ENCODE measurements around the gene PRKCB. TPM values are rescaled to one million over a fixed set of nuclear protein-coding genes. Genes with fewer than 3 reads are reported as not detected.

PRKCB gene
- total and polyA plus RNA-seq, 2 donors (not counting 1 experiment from before 2014, with no cell fraction given), result 0.01 TPM; not detected in 1

DNA sequence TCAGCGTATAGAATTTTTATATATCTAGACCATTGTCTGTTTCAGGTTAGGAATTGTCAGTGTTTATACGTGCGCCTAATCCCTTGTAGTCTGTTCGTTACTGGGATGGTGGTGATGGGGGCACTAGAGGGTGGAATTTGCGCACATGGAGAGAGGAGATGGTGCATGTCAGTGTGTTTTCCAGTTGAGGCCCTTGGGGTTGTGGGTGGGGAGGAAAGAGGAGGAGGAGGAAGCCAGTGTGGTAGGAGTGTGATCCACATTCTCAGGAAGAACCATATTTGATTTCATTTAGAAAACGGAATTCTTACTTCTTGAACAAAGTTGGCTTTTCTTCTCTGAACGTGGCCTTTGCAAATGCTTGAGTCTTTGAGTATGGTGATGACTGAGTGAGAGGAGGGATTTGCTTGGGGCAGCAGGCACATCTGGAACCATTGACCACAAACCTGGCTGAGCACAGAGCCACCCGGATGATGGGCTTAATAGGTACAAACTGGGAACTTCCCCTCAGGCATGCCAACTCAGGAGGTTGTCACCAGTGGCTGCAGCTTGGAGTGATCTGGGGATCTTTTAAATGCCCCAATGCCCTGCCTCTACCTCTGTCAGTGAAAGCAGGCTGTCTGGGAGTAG, 98.9 kb downstream of the PRKCB start:
- TF ChIP-seq, protein P1, sequence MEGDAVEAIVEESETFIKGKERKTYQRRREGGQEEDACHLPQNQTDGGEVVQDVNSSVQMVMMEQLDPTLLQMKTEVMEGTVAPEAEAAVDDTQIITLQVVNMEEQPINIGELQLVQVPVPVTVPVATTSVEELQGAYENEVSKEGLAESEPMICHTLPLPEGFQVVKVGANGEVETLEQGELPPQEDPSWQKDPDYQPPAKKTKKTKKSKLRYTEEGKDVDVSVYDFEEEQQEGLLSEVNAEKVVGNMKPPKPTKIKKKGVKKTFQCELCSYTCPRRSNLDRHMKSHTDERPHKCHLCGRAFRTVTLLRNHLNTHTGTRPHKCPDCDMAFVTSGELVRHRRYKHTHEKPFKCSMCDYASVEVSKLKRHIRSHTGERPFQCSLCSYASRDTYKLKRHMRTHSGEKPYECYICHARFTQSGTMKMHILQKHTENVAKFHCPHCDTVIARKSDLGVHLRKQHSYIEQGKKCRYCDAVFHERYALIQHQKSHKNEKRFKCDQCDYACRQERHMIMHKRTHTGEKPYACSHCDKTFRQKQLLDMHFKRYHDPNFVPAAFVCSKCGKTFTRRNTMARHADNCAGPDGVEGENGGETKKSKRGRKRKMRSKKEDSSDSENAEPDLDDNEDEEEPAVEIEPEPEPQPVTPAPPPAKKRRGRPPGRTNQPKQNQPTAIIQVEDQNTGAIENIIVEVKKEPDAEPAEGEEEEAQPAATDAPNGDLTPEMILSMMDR (conservative IDR thresholded peaks at IDR 0.05 in 1 of 2, IDR thresholded peaks at IDR 0.05 in 1 of 2; ENCODE audit: low read depth in 1 of 2, low read length in 2 of 2), result no peak
- no peak for TF ChIP-seq EZH2 (IDR thresholded peaks at IDR 0.05; ENCODE audit: low read length, missing control alignments)

DNA sequence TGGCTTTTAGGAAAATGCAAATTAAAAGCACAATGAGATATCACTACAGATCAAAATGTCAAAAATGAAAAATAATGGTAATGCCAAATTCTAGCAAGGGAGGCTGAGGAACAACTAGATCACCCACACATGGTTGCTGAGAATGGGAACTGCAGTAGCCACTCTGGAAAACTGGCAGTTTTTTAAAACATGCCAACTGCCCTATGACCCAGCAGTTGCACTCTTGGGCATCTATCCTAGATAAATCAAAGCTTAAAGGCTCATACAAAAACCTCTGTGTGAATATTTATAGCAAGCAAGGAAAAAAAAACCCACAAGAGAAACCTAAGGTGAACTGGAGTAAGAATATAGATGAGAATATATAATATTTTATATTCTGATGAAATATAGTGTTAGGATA, 104.3 kb downstream of the PRKCB start:
- H3K4me3 ChIP-seq (replicated peaks in 1 of 4; ENCODE audit: control extremely low read depth in 1 of 4, insufficient read depth in 1 of 4, low read depth in 3 of 4, low read length in 4 of 4), result no peak overlapping the region
- no peaks in the 10 kb centered on the region for H3K9me3 ChIP-seq (ENCODE audit: control insufficient read depth, insufficient read depth, low read depth, low read length)
- no peaks in the 10 kb centered on the region for H3K79me2 ChIP-seq (ENCODE audit: control insufficient read depth, insufficient read depth, low read length)
- no peaks in the 10 kb centered on the region for H3K36me3 ChIP-seq (ENCODE audit: control insufficient read depth, insufficient read depth, low read length)
- DNase-seq (ENCODE audit: low read depth in 2 of 2), result no peak
- H2AFZ ChIP-seq (ENCODE audit: low read length), result no peak overlapping the region
- no peaks in the 10 kb centered on the region for H3K27me3 ChIP-seq (ENCODE audit: control insufficient read depth, insufficient read depth, low read length)
- no peak overlapping the region for H3K9ac ChIP-seq (ENCODE audit: insufficient read depth, low read length)
- TF ChIP-seq, protein P1 (conservative IDR thresholded peaks at IDR 0.05 in 1 of 2, IDR thresholded peaks at IDR 0.05 in 1 of 2; ENCODE audit: low read depth in 1 of 2, low read length in 2 of 2), result no peak
- TF ChIP-seq EZH2 (IDR thresholded peaks at IDR 0.05; ENCODE audit: low read length, missing control alignments), result no peak
- H3K4me2 ChIP-seq (ENCODE audit: extremely low read depth, insufficient read depth, low read length), result no peak overlapping the region
- no peaks in the 10 kb centered on the region for H4K20me1 ChIP-seq (ENCODE audit: control insufficient read depth, extremely low read depth, insufficient read depth, low read length)
- H3K27ac ChIP-seq (ENCODE audit: insufficient read depth, low read length), result no peak overlapping the region
- no peaks in the 10 kb centered on the region for H3K4me1 ChIP-seq (ENCODE audit: control insufficient read depth, extremely low read depth, insufficient read depth, low read length)

More for the DNA sequence above, 98.9 kb downstream of the PRKCB start:
- Histone ChIP-seq H3K9me3 (ENCODE audit: control insufficient read depth, insufficient read depth, low read depth, low read length) (no peaks in the 10 kb centered on the region), H3K4me3 (replicated peaks in 1 of 4; ENCODE audit: control extremely low read depth in 1 of 4, insufficient read depth in 1 of 4, low read depth in 3 of 4, low read length in 4 of 4) (no peak overlapping the region), H3K4me1 (ENCODE audit: control insufficient read depth, extremely low read depth, insufficient read depth, low read length) (no peaks in the 10 kb centered on the region), H2AFZ (ENCODE audit: low read length) (no peak overlapping the region), H3K27ac (ENCODE audit: insufficient read depth, low read length) (no peak overlapping the region), H4K20me1 (ENCODE audit: control insufficient read depth, extremely low read depth, insufficient read depth, low read length) (no peaks in the 10 kb centered on the region), H3K79me2 (ENCODE audit: control insufficient read depth, insufficient read depth, low read length) (no peaks in the 10 kb centered on the region), H3K9ac (ENCODE audit: insufficient read depth, low read length) (no peak overlapping the region), H3K27me3 (ENCODE audit: control insufficient read depth, insufficient read depth, low read length) (no peaks in the 10 kb centered on the region), H3K36me3 (ENCODE audit: control insufficient read depth, insufficient read depth, low read length) (no peaks in the 10 kb centered on the region), H3K4me2 (ENCODE audit: extremely low read depth, insufficient read depth, low read length) (no peak overlapping the region)
- DNase-seq (ENCODE audit: low read depth in 2 of 2), result no peak

DNA sequence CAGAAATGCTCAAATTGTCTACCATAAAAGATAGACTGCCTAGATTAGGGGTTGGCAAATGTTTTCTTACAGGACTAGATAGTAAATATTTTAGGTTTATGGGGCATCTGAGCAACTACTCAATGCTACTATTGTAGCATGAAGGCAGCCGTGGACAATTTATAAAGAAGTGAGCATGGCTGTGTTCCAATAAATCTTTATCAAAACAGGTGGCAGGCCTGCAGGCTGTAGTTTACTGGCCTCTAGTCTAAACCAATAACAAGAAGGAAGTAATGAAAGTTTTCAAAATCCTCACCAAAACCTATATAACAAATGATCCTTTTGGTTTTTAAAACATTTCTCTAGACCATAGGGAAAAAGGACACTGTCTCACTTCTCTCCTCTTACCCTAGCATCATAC, 105.2 kb downstream of the PRKCB start:
- no peak overlapping the region for H3K9ac ChIP-seq (ENCODE audit: insufficient read depth, low read length)

More for the DNA sequence above, 105.2 kb downstream of the PRKCB start:
- DNase-seq (ENCODE audit: low read depth in 2 of 2), result no peak
- no peaks in the 10 kb centered on the region for H3K4me1 ChIP-seq (ENCODE audit: control insufficient read depth, extremely low read depth, insufficient read depth, low read length)
- no peaks in the 10 kb centered on the region for H3K79me2 ChIP-seq (ENCODE audit: control insufficient read depth, insufficient read depth, low read length)
- no peak for TF ChIP-seq EZH2 (IDR thresholded peaks at IDR 0.05; ENCODE audit: low read length, missing control alignments)
- TF ChIP-seq, protein P1 (conservative IDR thresholded peaks at IDR 0.05 in 1 of 2, IDR thresholded peaks at IDR 0.05 in 1 of 2; ENCODE audit: low read depth in 1 of 2, low read length in 2 of 2), result no peak
- no peak overlapping the region for H3K27ac ChIP-seq (ENCODE audit: insufficient read depth, low read length)
- H3K36me3 ChIP-seq (ENCODE audit: control insufficient read depth, insufficient read depth, low read length), result no peaks in the 10 kb centered on the region
- no peaks in the 10 kb centered on the region for H3K27me3 ChIP-seq (ENCODE audit: control insufficient read depth, insufficient read depth, low read length)
- no peaks in the 10 kb centered on the region for H4K20me1 ChIP-seq (ENCODE audit: control insufficient read depth, extremely low read depth, insufficient read depth, low read length)
- no peak overlapping the region for H3K4me2 ChIP-seq (ENCODE audit: extremely low read depth, insufficient read depth, low read length)
- H3K4me3 ChIP-seq (replicated peaks in 1 of 4; ENCODE audit: control extremely low read depth in 1 of 4, insufficient read depth in 1 of 4, low read depth in 3 of 4, low read length in 4 of 4), result no peak overlapping the region
- no peak overlapping the region for H2AFZ ChIP-seq (ENCODE audit: low read length)
- H3K9me3 ChIP-seq (ENCODE audit: control insufficient read depth, insufficient read depth, low read depth, low read length), result no peaks in the 10 kb centered on the region
